Psoas muscle (tissue), 8 donors: ENCODE results near the gene ADGRG4. TPM values are rescaled to one million over a fixed set of nuclear protein-coding genes. Genes with fewer than 3 reads are reported as not detected.

Experiments used
- ATAC-seq, 4 donors: fragments of 200-7000 bp; cut with Tn5 transposase; one replicate each; pipeline ENCODE4 v1.9.1; 2020; ENCODE audit warnings: moderate library complexity in 3 of 4, mild to moderate bottlenecking in 2 of 4
- DNase-seq, 2 donors: peaks; one replicate each; pipeline ENCODE4 v3.0.0-alpha.2; 2020
- H3K27ac ChIP-seq: fragments of 200-600 bp; one replicate; pipeline ENCODE4 v1.8.0; 2022
- H3K27me3 ChIP-seq, 3 donors: fragments of 200-600 bp in 1 of 3; one replicate each; pipeline versions ENCODE4 v1.6.1 to v1.8.0; 2013 to 2022; ENCODE audit warnings: low read length in 2 of 3, mild to moderate bottlenecking in 2 of 3, moderate library complexity in 1 of 3; ENCODE audit not compliant: insufficient read depth in 3 of 3
- H3K36me3 ChIP-seq, 2 donors: fragments of 200-600 bp in 1 of 2; one replicate each; pipeline versions ENCODE4 v1.6.1 to v1.8.0; 2013 to 2022; ENCODE audit warnings: low read depth in 1 of 2, mild to moderate bottlenecking in 1 of 2, moderate library complexity in 1 of 2; ENCODE audit not compliant: insufficient read depth in 1 of 2
- H3K4me1 ChIP-seq: fragments of 200-600 bp; one replicate; pipeline ENCODE4 v1.8.0; 2022
- H3K4me3 ChIP-seq: fragments of 200-600 bp; one replicate; pipeline ENCODE4 v1.8.0; 2022; ENCODE audit warnings: mild to moderate bottlenecking
- H3K9me3 ChIP-seq: fragments of 200-600 bp; one replicate; pipeline ENCODE4 v1.8.0; 2022
- WGBS, 3 donors: extraction: QIAGEN DNeasy Blood & Tissue Kit; methylation state at CpG; one replicate each; pipeline versions ENCODE4 v1.1.6 to v1.1.7; 2013; 5-methylcytosine and 5-hydroxymethylcytosine counted together
- intact Hi-C, 2 donors: fragments of 100-400 bp; cut with DNase I; formaldehyde crosslinking; loops; one replicate each; pipeline versions ENCODE4 v1.11.0 to v1.14.2; 2022
- polyA plus RNA-seq, 3 donors: library from polyadenylated mRNA; stranded (reverse); fragments of 200-250 nt; gene quantifications; one replicate each; pipeline ENCODE4 v1.2.3, GENCODE V29; 2013
- total RNA-seq, 4 donors: library from RNA; stranded (reverse); fragmentation: NEBNext Ultra II Directional in 2 of 4; extraction: Animal tissue kit (Norgen Biotek cat#: 25700) in 2 of 4; gene quantifications; one replicate each; pipeline versions ENCODE4 v1.2.1 to v1.2.4, GENCODE V29; 2021 to 2023
- TF ChIP-seq, protein P1 (sequence below): fragments of 200-600 bp; IDR thresholded peaks from one replicate; pipeline ENCODE4 v1.8.0; 2022; ENCODE audit warnings: antibody characterized with exemption
- donor health status: healthy with polysubstance abuse.
- donor health status: DM: no; HTN: no; CAD: no; lungs with moderate emphysema.
- donor health status: Bipolar disorder and iron deficiency.
- donor health status: healthy.
- donor health status: DM: yes; HTN: yes; CAD: no.
- donor health status: DM: no; HTN: no; CAD: no.
- donor health status: DM: no; HTN: no; CAD: no.
- donor health status: DM: yes; HTN: yes; CAD: no.

The ADGRG4 gene
- total and polyA plus RNA-seq, 7 donors = 0.05 to 0.12 (median 0.06) TPM; not detected in 4

DNA sequence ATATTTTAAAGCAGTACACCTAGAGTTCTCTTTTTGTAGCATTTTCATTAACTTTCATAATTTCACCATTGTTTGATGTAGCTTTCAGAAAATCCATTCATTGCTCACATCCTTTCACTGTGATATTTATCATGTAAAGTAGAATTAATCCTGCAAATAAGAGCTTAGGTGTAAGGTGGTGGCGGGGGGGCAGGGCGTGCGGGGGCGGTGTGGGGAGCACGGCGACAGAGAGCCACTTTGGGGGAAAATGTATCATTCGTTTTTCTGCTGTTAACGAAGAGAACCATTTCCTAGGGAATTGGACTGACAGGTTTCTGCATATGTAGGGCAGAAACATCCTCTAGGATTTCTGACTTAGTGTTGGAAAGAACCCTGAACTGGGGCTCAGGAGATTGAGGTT lies 104.4 kb downstream of the ADGRG4 start:
- Histone ChIP-seq H3K4me3 (no peak overlapping the region), H3K36me3 (no peaks in the 10 kb centered on the region), H3K27ac (no peak overlapping the region), H3K9me3 (no peaks in the 10 kb centered on the region), H3K4me1 (no peaks in the 10 kb centered on the region), H3K27me3 (peaks cover 0 to 24% (median 0%) of the 10 kb centered on the region in 3 donors)
- intact Hi-C loops = no loop called here
- TF ChIP-seq, protein P1, sequence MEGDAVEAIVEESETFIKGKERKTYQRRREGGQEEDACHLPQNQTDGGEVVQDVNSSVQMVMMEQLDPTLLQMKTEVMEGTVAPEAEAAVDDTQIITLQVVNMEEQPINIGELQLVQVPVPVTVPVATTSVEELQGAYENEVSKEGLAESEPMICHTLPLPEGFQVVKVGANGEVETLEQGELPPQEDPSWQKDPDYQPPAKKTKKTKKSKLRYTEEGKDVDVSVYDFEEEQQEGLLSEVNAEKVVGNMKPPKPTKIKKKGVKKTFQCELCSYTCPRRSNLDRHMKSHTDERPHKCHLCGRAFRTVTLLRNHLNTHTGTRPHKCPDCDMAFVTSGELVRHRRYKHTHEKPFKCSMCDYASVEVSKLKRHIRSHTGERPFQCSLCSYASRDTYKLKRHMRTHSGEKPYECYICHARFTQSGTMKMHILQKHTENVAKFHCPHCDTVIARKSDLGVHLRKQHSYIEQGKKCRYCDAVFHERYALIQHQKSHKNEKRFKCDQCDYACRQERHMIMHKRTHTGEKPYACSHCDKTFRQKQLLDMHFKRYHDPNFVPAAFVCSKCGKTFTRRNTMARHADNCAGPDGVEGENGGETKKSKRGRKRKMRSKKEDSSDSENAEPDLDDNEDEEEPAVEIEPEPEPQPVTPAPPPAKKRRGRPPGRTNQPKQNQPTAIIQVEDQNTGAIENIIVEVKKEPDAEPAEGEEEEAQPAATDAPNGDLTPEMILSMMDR = no peak
- 70 to 86% (median 76%) methylated on average over 8 of the region's 8 CpGs for WGBS, 3 donors
- ATAC-seq (no peak), DNase-seq (no peak)

DNA sequence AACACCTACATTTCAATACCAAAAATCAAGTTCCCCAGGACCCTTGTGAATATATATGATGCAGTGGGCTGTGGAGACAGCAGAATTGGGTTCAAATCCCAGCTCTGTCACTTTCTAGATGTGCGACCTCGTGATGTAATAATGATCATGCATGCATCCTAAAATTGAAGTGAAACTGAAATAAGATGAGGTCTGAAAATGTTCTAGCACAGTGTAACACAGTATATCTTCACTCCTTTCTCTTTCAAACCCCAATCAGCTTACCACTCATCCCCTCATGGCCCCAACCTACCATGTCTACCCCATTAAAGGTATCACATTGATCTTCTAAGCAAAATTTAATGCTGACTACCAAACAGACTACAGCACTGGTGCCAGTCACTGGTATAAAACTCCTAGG lies 117.0 kb downstream of the ADGRG4 start:
- WGBS, 3 donors = 72 to 85% (median 83%) methylated on average over 2 of the region's 2 CpGs
- ATAC-seq = no peak
- Histone ChIP-seq H3K36me3 (no peaks in the 10 kb centered on the region), H3K4me3 (no peak overlapping the region), H3K9me3 (no peaks in the 10 kb centered on the region), H3K4me1 (no peaks in the 10 kb centered on the region), H3K27me3 (no peaks in the 10 kb centered on the region), H3K27ac (no peak overlapping the region)
- DNase-seq = no peak
- intact Hi-C loops = no loop called here
- TF ChIP-seq, protein P1 = no peak

DNA sequence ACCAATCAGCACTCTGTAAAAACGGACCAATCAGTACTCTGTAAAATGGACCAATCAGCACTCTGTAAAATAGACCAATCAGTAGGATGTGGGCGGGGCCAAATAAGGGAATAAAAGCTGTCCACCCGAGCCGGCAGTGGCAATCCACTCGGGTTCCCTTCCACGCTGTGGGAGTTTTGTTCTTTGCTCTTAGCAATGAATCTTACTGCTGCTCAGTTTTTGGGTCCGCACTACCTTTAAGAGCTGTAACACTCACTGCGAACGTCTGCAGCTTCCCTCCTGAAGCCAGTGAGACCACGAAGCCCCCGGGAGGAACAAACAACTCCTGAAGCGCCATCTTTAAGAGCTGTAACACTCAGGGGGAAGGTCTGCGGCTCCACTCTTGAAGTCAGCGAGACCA lies 120.6 kb downstream of the ADGRG4 start:
- ATAC-seq (no peak), DNase-seq (no peak)
- H3K27me3 ChIP-seq = no peaks in the 10 kb centered on the region
- no peaks in the 10 kb centered on the region for H3K36me3 ChIP-seq
- H3K4me1 ChIP-seq = no peaks in the 10 kb centered on the region
- H3K27ac ChIP-seq = no peak overlapping the region
- no peaks in the 10 kb centered on the region for H3K9me3 ChIP-seq
- intact Hi-C loops = no loop called here
- no peak overlapping the region for H3K4me3 ChIP-seq
- 65 to 74% (median 70%) methylated on average over 14 of the region's 14 CpGs for WGBS, 3 donors
- TF ChIP-seq, protein P1 = no peak

DNA sequence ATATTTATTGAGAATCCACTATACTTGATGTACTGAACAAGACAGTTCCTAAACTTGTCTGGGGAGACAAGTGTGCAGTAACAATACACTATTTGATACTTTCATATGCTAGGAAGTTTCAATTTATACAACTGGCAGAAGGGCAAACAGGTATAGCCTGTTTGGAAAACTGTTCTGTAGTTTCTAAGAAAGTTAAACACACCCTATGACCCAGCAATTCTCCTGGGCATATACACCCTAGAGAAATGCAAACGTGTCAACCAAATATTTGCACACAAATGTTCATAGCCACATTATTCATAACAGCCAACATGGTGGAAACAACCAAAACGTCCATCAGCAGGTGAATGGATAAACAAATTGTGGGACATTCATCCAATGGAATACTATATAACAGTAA lies 123.0 kb downstream of the ADGRG4 start:
- Histone ChIP-seq H3K27me3 (peaks cover 0 to 4% (median 0%) of the 10 kb centered on the region in 3 donors), H3K9me3 (no peaks in the 10 kb centered on the region), H3K4me1 (no peaks in the 10 kb centered on the region), H3K36me3 (no peaks in the 10 kb centered on the region), H3K27ac (no peak overlapping the region), H3K4me3 (no peak overlapping the region)
- ATAC-seq (no peak), DNase-seq (no peak)
- 39 to 66% (median 57%) methylated on average over 2 of the region's 2 CpGs for WGBS, 3 donors
- TF ChIP-seq, protein P1 = no peak
- intact Hi-C loops = no loop called here

DNA sequence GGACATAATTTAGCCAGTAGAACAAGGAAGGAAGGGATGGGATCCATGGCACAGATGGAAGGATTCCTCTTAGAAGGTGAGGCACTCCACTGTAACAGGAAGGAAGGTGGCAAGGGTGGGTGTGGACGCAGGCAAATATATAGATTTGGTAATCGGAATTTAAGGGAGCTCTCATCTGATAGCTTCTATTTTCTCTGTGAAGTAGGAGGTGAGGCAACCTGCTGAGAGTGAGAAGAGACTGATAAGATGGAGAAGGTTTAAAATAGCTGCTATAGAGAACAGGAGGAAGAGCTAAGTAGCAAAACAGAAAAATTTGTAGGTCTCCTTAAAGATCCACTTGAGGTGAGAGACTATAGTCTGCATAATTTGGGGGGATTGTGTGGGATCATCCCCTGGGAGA lies 125.2 kb downstream of the ADGRG4 start:
- ATAC-seq (no peak), DNase-seq (no peak)
- WGBS, 3 donors = 51 to 91% (median 84%) methylated on average over 2 of the region's 2 CpGs
- TF ChIP-seq, protein P1 = no peak
- no peak overlapping the region for H3K27ac ChIP-seq
- H3K4me1 ChIP-seq = no peaks in the 10 kb centered on the region
- H3K27me3 ChIP-seq = peaks cover 0 to 4% (median 0%) of the 10 kb centered on the region in 3 donors
- H3K36me3 ChIP-seq = no peaks in the 10 kb centered on the region
- no peaks in the 10 kb centered on the region for H3K9me3 ChIP-seq
- intact Hi-C loops = no loop called here
- no peak overlapping the region for H3K4me3 ChIP-seq
